ENCODE data around the gene APBB3. TPM values are rescaled to one million over a fixed set of nuclear protein-coding genes. Genes with fewer than 3 reads are reported as not detected.

APBB3 gene
- total RNA-seq, 1 donor from 2014 or later, result 70.7 TPM

DNA sequence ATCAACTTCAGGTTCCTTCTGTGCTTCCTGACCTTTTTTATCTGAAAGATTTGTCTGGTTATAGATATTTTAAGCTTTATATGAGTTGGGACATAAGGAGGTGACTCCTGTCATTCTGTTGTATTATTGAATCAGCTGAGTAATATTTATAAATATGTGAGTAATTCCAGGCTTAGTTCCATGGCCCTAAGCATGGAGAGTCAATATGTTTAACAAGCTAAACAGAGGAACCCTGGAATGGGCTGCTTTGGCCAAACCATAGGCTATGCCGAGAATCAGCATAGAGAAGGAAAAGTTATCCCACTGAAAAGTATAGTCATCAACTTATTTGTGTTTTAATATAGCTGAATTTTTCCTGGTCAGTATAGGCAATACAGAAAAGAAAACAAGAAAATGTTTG lies 24.2 kb downstream of the APBB3 start:
- DNase-seq (ENCODE audit: extremely low spot score, unreplicated experiment), result no peak
- Mint-ChIP-seq H3K27ac (ENCODE audit: unreplicated experiment) (no peak overlapping the region), H3K4me1 (ENCODE audit: unreplicated experiment) (no peaks in the 10 kb centered on the region), H3K27me3 (ENCODE audit: unreplicated experiment) (no peaks in the 10 kb centered on the region), H3K9me3 (ENCODE audit: unreplicated experiment) (no peaks in the 10 kb centered on the region), H3K4me3 (ENCODE audit: unreplicated experiment) (no peak overlapping the region), H3K36me3 (ENCODE audit: unreplicated experiment) (peaks cover 45% of the 10 kb centered on the region)
- TF ChIP-seq, protein P1, sequence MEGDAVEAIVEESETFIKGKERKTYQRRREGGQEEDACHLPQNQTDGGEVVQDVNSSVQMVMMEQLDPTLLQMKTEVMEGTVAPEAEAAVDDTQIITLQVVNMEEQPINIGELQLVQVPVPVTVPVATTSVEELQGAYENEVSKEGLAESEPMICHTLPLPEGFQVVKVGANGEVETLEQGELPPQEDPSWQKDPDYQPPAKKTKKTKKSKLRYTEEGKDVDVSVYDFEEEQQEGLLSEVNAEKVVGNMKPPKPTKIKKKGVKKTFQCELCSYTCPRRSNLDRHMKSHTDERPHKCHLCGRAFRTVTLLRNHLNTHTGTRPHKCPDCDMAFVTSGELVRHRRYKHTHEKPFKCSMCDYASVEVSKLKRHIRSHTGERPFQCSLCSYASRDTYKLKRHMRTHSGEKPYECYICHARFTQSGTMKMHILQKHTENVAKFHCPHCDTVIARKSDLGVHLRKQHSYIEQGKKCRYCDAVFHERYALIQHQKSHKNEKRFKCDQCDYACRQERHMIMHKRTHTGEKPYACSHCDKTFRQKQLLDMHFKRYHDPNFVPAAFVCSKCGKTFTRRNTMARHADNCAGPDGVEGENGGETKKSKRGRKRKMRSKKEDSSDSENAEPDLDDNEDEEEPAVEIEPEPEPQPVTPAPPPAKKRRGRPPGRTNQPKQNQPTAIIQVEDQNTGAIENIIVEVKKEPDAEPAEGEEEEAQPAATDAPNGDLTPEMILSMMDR (IDR thresholded peaks at IDR 0.05), result no peak

DNA sequence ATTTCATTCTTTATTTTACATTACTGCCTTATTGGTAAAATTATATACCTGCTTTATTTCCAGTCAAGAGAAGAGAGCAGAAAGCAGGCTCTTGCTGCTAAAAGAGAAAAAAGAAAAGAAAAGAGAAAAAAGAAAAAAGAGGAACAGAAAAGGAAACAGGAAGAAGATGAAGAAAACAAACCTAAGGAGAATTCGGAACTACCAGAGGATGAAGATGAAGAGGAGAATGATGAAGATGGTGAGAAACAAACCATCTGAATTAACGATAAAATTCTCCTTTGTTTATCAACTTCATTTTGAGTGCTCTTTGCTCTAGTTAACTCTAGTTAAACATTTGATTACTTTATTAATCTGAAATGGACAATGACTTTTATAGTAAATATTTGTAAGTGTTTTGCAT lies 40.4 kb downstream of the APBB3 start:
- TF ChIP-seq, protein P1 (IDR thresholded peaks at IDR 0.05), result no peak
- peaks cover 36% of the 10 kb centered on the region for H3K36me3 Mint-ChIP-seq (ENCODE audit: unreplicated experiment)
- no peak overlapping the region for H3K4me3 Mint-ChIP-seq (ENCODE audit: unreplicated experiment)
- no peaks in the 10 kb centered on the region for H3K27me3 Mint-ChIP-seq (ENCODE audit: unreplicated experiment)
- H3K27ac Mint-ChIP-seq (ENCODE audit: unreplicated experiment), result no peak overlapping the region
- no peak for DNase-seq (ENCODE audit: extremely low spot score, unreplicated experiment)
- no peaks in the 10 kb centered on the region for H3K9me3 Mint-ChIP-seq (ENCODE audit: unreplicated experiment)
- H3K4me1 Mint-ChIP-seq (ENCODE audit: unreplicated experiment), result no peaks in the 10 kb centered on the region

DNA sequence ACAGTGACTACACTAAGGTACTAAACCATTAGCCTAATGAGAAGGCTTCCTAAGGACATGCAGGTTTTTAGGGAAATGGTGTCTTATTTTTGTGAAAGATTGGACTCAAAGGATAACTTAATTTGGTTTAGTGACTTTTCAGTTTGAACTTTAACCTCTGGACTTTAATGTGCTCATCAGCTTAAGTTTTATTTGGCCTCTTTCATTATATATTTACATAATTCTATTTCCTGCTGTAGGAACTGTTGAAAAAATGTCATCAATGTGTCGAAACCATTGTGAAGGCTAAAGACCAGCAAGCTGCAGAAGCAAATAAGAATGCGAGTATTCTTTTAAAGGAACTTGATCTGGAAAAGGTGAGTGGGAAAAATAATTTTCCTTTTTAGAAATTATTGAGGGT lies 51.3 kb downstream of the APBB3 start:
- no peak overlapping the region for H3K27ac Mint-ChIP-seq (ENCODE audit: unreplicated experiment)
- H3K4me1 Mint-ChIP-seq (ENCODE audit: unreplicated experiment), result no peaks in the 10 kb centered on the region
- no peak overlapping the region for H3K4me3 Mint-ChIP-seq (ENCODE audit: unreplicated experiment)
- no peaks in the 10 kb centered on the region for H3K27me3 Mint-ChIP-seq (ENCODE audit: unreplicated experiment)
- peaks cover 3% of the 10 kb centered on the region for H3K9me3 Mint-ChIP-seq (ENCODE audit: unreplicated experiment)
- TF ChIP-seq, protein P1 (IDR thresholded peaks at IDR 0.05), result no peak
- H3K36me3 Mint-ChIP-seq (ENCODE audit: unreplicated experiment), result peaks cover 52% of the 10 kb centered on the region
- DNase-seq (ENCODE audit: extremely low spot score, unreplicated experiment), result no peak

DNA sequence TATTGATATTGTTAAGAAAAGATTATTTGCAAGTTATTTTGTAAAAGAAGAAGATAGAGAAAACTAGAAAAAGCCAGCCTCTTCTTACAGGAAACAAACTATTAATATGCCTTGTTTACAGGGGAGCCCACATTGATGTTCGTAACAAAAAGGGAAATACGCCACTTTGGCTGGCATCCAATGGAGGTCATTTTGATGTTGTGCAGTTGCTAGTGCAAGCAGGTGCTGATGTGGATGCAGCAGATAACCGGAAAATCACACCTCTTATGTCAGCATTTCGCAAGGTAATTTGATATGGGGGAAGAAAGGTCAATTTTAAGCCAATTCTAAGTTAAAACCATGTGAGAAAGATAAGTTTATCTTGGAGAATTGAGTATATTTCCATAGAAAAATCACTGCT lies 54.5 kb downstream of the APBB3 start:
- H3K9me3 Mint-ChIP-seq (ENCODE audit: unreplicated experiment), result no peaks in the 10 kb centered on the region
- H3K27me3 Mint-ChIP-seq (ENCODE audit: unreplicated experiment), result no peaks in the 10 kb centered on the region
- H3K36me3 Mint-ChIP-seq (ENCODE audit: unreplicated experiment), result peaks cover 60% of the 10 kb centered on the region
- H3K4me1 Mint-ChIP-seq (ENCODE audit: unreplicated experiment), result no peaks in the 10 kb centered on the region
- TF ChIP-seq, protein P1 (IDR thresholded peaks at IDR 0.05), result no peak
- no peak overlapping the region for H3K27ac Mint-ChIP-seq (ENCODE audit: unreplicated experiment)
- H3K4me3 Mint-ChIP-seq (ENCODE audit: unreplicated experiment), result no peak overlapping the region
- DNase-seq (ENCODE audit: extremely low spot score, unreplicated experiment), result no peak

Small RNAs within 50 kb of the gene (microRNA-seq; reads per million reads assigned to microRNA genes)
- gene MIR6831 (ENCODE audit: unreplicated experiment), result not detected

Other genes with a start within 250 kb of the APBB3 start
- gene HBEGF, start 218.0 kb downstream of the APBB3 start, total RNA-seq, result 2.7 and 3.6 TPM in 2 replicates
- gene SLC4A9, start 204.4 kb downstream of the APBB3 start, total RNA-seq, result not detected in 2 replicates
- 80.8 and 82.3 TPM in 2 replicates for gene ANKHD1, start 162.8 kb downstream of the APBB3 start, total RNA-seq
- 13.2 and 14.7 TPM in 2 replicates for gene EIF4EBP3, start 16.9 kb downstream of the APBB3 start, total RNA-seq
- gene SRA1, start 7.1 kb downstream of the APBB3 start, total RNA-seq, result 41.9 and 43.7 TPM in 2 replicates
- 79.6 and 80.9 TPM in 2 replicates for gene SLC35A4, start 230 bp upstream of the APBB3 start, total RNA-seq
- gene CD14, start 68.6 kb upstream of the APBB3 start, total RNA-seq, result not detected in 2 replicates
- gene TMCO6, start 74.9 kb upstream of the APBB3 start, total RNA-seq, result 10.4 and 10.5 TPM in 2 replicates
- gene NDUFA2, start 83.0 kb upstream of the APBB3 start, total RNA-seq, result 44.5 and 50.2 TPM in 2 replicates
- 86.5 and 89.9 TPM in 2 replicates for gene IK, start 83.2 kb upstream of the APBB3 start, total RNA-seq
- gene WDR55, start 100.3 kb upstream of the APBB3 start, total RNA-seq, result 28.3 and 28.9 TPM in 2 replicates
- gene DND1, start 109.0 kb upstream of the APBB3 start, total RNA-seq, result 1.6 and 1.9 TPM in 2 replicates
- 65.3 and 69.0 TPM in 2 replicates for gene HARS1, start 126.8 kb upstream of the APBB3 start, total RNA-seq
- gene HARS2, start 126.9 kb upstream of the APBB3 start, total RNA-seq, result 27.2 and 28.8 TPM in 2 replicates
- gene ZMAT2, start 135.8 kb upstream of the APBB3 start, total RNA-seq, result 47.5 and 50.9 TPM in 2 replicates
- not detected in 2 replicates for gene PCDHA1, start 221.5 kb upstream of the APBB3 start, total RNA-seq
- gene PCDHA2, start 230.3 kb upstream of the APBB3 start, total RNA-seq, result 0.99 and 1.6 TPM in 2 replicates
- gene PCDHA3, start 236.5 kb upstream of the APBB3 start, total RNA-seq, result 0.19 and 0.42 TPM in 2 replicates
- 12.2 and 12.8 TPM in 2 replicates for gene PCDHA4, start 242.5 kb upstream of the APBB3 start, total RNA-seq